Measurements from ENCODE around the gene FAM156A. TPM values are rescaled to one million over a fixed set of nuclear protein-coding genes. Genes with fewer than 3 reads are reported as not detected.
"Not testable (repeated sequence)": the region's sequence is repeated elsewhere in the genome, so short reads cannot be mapped to it uniquely, and the experiment has no call there.

FAM156A gene
- total RNA-seq, 1 experiment from 2014 or later = 34.2 TPM

GRCh38 chrX:52934704-52935469 is 23.4 kb downstream of the FAM156A start:
- H3K9me3 ChIP-seq (ENCODE audit: insufficient read depth, low read depth) = no peaks in the 10 kb centered on the region
- DNase-seq = peak; percentile 69 to 92
- H3K36me3 ChIP-seq (ENCODE audit: low read depth) = no peaks in the 10 kb centered on the region
- intact Hi-C loops (cut with micrococcal nuclease; ENCODE audit: unreplicated experiment) = no loop called here
- TSS peak; percentile 89 for BruUV-seq (replicated peaks)
- TF ChIP-seq EZH2 (IDR thresholded peaks at IDR 0.05; ENCODE audit: low read depth) (no peak), CTCF (conservative IDR thresholded peaks at IDR 0.05) (peak; percentile 79)
- H3K27me3 ChIP-seq (ENCODE audit: insufficient read depth, low read depth) = no peaks in the 10 kb centered on the region
- H3K79me2 ChIP-seq (ENCODE audit: low read depth) = no peaks in the 10 kb centered on the region
- peak overlapping the region; percentile 74 for H3K4me2 ChIP-seq
- H3K4me1 ChIP-seq (replicated peaks; ENCODE audit: insufficient read depth) = no peaks in the 10 kb centered on the region; the same call in 1 of the 2 replicates
- H4K20me1 ChIP-seq (ENCODE audit: insufficient read depth) = no peaks in the 10 kb centered on the region
- no peaks in the 10 kb centered on the region for H3F3A ChIP-seq (ENCODE audit: insufficient read depth, low read depth)
- CTCF ChIA-PET = no interaction called here
- peak overlapping the region; percentile 61 for H3K27ac ChIP-seq
- H3K9me2 ChIP-seq (ENCODE audit: insufficient read depth) = no peaks in the 10 kb centered on the region
- POLR2A ChIA-PET (ENCODE audit: unreplicated experiment) = interaction anchor here (0.5 to 0.7 kb wide), 2 partner anchors 147 to 526 kb away, joined by 3 to 5 read pairs; no protein-coding TSS in a partner anchor
- peak overlapping the region; percentile 89 for H2AFZ ChIP-seq
- H3K4me3 ChIP-seq = peak overlapping the region; percentile 57

- H3K27ac ChIP-seq = no peak overlapping the region
- H3K9me2 ChIP-seq (ENCODE audit: insufficient read depth) = no peaks in the 10 kb centered on the region
- TF ChIP-seq EZH2 (IDR thresholded peaks at IDR 0.05; ENCODE audit: low read depth) (no peak), CTCF (conservative IDR thresholded peaks at IDR 0.05) (no peak)
- no peaks in the 10 kb centered on the region for H4K20me1 ChIP-seq (ENCODE audit: insufficient read depth)
- H2AFZ ChIP-seq = peak overlapping the region; percentile 62; the same call in 1 of the 2 replicates
- ChIA-PET POLR2A (ENCODE audit: unreplicated experiment) (no interaction called here), CTCF (no interaction called here)
- no peaks in the 10 kb centered on the region for H3K27me3 ChIP-seq (ENCODE audit: insufficient read depth, low read depth)
- no peaks in the 10 kb centered on the region for H3F3A ChIP-seq (ENCODE audit: insufficient read depth, low read depth)
- no peaks in the 10 kb centered on the region for H3K36me3 ChIP-seq (ENCODE audit: low read depth)
- peak overlapping the region; percentile 73 for H3K4me2 ChIP-seq
- H3K79me2 ChIP-seq (ENCODE audit: low read depth) = no peaks in the 10 kb centered on the region
- intact Hi-C loops (cut with micrococcal nuclease; ENCODE audit: unreplicated experiment) = no loop called here
- DNase-seq = no peak
- BruUV-seq (replicated peaks) = no TSS peak
- no peaks in the 10 kb centered on the region; the same call in 1 of the 2 replicates for H3K4me1 ChIP-seq (replicated peaks; ENCODE audit: insufficient read depth)
- peak overlapping the region; percentile 57 for H3K4me3 ChIP-seq
- no peaks in the 10 kb centered on the region for H3K9me3 ChIP-seq (ENCODE audit: insufficient read depth, low read depth)
Measured at GRCh38 chrX:52933976-52934703, 24.2 kb downstream of the FAM156A start.

GRCh38 chrX:52933213-52933612 is 25.1 kb downstream of the FAM156A start:
- TF ChIP-seq EZH2 (IDR thresholded peaks at IDR 0.05; ENCODE audit: low read depth) (no peak), CTCF (conservative IDR thresholded peaks at IDR 0.05) (no peak)
- POLR2A ChIA-PET (ENCODE audit: unreplicated experiment) = no interaction called here

DNA sequence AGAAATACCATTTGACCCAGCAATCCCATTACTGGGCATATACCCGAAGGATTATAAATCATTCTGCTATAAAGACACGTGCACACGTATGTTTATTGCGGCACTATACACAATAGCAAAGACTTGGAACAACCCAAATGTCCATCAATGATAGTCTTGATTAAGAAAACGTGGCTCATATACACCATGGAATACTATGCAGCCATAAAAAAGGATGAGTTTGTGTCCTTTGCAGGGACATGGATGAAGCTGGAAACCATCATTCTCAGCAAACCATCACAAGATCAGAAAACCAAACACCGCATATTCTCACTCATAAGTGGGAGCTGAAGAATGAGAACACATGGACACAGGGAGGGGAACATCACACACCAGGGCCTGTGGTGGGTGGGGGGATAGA is 28.1 kb downstream of the FAM156A start:
- BruUV-seq (replicated peaks); H3K27me3 ChIP-seq (ENCODE audit: insufficient read depth, low read depth); H3K4me3 ChIP-seq; H3K9me2 ChIP-seq (ENCODE audit: insufficient read depth); H2AFZ ChIP-seq; POLR2A ChIA-PET (ENCODE audit: unreplicated experiment); CTCF ChIA-PET; DNase-seq; H4K20me1 ChIP-seq (ENCODE audit: insufficient read depth); H3K27ac ChIP-seq; intact Hi-C loops (cut with micrococcal nuclease; ENCODE audit: unreplicated experiment); H3F3A ChIP-seq (ENCODE audit: insufficient read depth, low read depth); H3K36me3 ChIP-seq (ENCODE audit: low read depth); H3K79me2 ChIP-seq (ENCODE audit: low read depth); H3K9me3 ChIP-seq (ENCODE audit: insufficient read depth, low read depth); H3K4me2 ChIP-seq; H3K4me1 ChIP-seq (replicated peaks; ENCODE audit: insufficient read depth): not testable (repeated sequence)

More at GRCh38 chrX:52933213-52933612, 25.1 kb downstream of the FAM156A start:
- Histone ChIP-seq H3K9me3 (ENCODE audit: insufficient read depth, low read depth) (no peaks in the 10 kb centered on the region), H2AFZ (no peak overlapping the region), H3K36me3 (ENCODE audit: low read depth) (no peaks in the 10 kb centered on the region), H3K4me1 (replicated peaks; ENCODE audit: insufficient read depth) (no peaks in the 10 kb centered on the region; the same call in 1 of the 2 replicates), H3F3A (ENCODE audit: insufficient read depth, low read depth) (no peaks in the 10 kb centered on the region), H3K27me3 (ENCODE audit: insufficient read depth, low read depth) (no peaks in the 10 kb centered on the region), H3K79me2 (ENCODE audit: low read depth) (no peaks in the 10 kb centered on the region), H4K20me1 (ENCODE audit: insufficient read depth) (no peaks in the 10 kb centered on the region), H3K4me2 (no peak overlapping the region), H3K4me3 (no peak overlapping the region), H3K27ac (no peak overlapping the region), H3K9me2 (ENCODE audit: insufficient read depth) (no peaks in the 10 kb centered on the region)
- intact Hi-C loops (cut with micrococcal nuclease; ENCODE audit: unreplicated experiment) = no loop called here
- DNase-seq = no peak
- CTCF ChIA-PET = no interaction called here
- BruUV-seq (replicated peaks) = no TSS peak
